Measurements from ENCODE around the gene ALLC.
"Not testable (repeated sequence)": the region's sequence is repeated elsewhere in the genome, so short reads cannot be mapped to it uniquely, and the experiment has no call there.

The ALLC gene

GRCh38 chr2:3626812-3627499 is 31.0 kb upstream of the ALLC start:
- DNase-seq: no peak

DNA sequence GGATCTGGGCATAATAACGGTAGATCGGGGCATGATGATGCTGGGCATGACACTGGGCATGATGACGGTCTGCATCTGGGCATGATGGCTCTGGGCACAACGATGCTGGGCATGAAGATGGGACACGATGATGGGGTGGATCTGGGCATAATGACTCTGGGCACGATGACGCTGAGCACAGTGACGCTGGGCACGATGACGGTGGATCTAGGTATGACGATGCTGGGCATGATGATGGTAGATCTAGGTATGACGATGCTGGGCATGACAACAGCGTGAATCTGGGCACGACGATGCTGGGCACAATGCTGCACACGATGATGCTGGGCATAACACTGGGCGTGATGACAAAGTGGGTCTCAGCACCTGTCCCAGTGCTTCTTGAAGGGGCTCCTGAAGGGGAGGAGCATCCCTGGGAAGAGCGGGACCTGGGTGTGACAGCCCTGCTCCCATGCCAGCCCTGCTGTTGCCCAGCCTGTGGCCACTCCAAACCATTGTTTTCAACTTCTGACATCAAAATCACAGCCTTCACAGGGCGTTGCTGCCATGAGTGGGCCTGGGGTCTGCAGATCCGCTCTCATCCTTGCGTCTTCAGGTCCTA is 30.4 kb upstream of the ALLC start:
- no peak for DNase-seq

DNA sequence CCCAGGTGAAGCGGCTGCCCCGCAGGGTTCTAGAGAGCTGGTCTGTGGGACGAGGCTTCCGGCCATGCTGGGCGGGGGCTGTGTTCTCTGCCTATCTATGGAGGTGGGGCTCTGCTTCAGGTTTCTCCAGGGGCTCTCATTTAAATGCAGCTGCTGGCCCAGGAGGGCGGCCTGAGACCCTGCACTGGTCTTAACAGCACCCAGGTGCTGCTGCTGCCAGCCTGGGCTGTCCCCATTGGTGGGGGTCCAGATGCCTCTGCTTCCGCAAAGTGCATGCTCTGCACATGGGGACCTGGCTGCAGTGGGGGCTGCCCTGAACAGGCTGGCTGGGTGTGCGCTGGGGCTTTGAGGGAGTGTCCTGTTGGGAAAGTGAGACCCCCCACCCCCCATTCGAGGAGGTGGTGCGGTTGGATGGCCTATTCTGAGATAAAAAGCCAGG is 29.7 kb upstream of the ALLC start:
- DNase-seq: no peak

DNA sequence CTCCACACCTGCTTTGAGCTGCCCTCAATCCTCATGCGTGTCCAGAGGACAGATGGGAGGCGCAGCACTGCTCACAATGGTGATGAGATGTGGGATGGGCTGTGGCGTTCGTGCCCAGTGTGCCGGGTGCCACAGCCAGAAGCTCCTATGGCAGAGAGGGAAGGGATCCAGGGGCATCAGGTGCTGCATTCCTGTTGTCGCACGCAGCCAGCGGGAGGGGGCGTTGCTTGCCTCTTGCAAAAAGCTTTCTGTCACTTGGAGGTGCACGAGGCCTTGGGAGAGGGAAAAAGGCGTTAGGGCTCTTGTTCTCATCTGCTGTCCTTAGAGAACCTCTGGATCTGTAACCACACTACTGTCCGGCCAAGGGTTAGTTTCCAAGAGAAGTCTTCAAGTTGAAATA is 29.2 kb upstream of the ALLC start:
- no peak for DNase-seq

- no peak for DNase-seq
These were observed 27.4 kb upstream of the ALLC start for GRCh38 chr2:3630631-3631030.

GRCh38 chr2:3631161-3631850 is 26.7 kb upstream of the ALLC start:
- DNase-seq: no peak

DNA sequence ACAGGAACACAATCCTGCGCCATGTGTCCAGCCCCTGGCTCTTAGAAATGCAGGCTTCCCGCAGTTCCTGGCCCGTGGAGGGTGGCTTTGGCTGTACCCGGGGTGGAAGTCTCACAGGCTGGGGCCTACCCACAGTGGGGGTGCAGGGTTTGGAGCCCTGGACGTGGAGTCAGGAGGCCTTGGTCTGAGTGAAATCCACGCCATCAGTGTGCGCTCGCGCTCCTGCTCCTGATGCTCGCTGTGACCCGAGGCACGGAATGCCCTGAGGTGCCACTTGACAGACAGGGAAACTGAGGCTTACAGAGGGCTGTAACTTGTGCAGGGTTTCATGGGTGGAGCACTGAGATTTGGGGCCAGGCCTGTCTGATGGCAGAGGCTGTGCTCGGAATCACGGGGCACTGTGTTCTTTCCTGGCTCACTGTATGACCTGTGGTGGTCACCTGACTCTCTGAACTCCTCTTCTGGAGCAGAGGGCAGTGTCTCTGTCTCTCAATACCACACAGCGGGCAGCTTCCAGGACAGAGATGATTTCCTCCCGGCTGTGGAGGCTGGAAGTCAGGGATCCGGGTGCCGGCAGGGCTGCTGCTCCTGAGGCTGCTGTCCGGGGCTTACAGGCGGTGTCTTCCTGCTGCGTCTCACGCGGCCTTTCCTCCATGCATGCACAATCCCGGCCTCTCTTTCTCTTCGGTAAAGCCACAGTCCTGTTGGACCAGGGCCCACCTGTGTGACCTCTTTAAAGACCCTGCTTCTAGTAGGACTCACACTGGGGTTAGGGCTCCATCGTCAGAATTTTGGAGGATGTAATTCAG is 25.9 kb upstream of the ALLC start:
- no peak for DNase-seq

GRCh38 chr2:3633089-3633981 is 24.7 kb upstream of the ALLC start:
- no peak for DNase-seq

GRCh38 chr2:3633982-3634595 is 23.9 kb upstream of the ALLC start:
- DNase-seq: no peak

DNA sequence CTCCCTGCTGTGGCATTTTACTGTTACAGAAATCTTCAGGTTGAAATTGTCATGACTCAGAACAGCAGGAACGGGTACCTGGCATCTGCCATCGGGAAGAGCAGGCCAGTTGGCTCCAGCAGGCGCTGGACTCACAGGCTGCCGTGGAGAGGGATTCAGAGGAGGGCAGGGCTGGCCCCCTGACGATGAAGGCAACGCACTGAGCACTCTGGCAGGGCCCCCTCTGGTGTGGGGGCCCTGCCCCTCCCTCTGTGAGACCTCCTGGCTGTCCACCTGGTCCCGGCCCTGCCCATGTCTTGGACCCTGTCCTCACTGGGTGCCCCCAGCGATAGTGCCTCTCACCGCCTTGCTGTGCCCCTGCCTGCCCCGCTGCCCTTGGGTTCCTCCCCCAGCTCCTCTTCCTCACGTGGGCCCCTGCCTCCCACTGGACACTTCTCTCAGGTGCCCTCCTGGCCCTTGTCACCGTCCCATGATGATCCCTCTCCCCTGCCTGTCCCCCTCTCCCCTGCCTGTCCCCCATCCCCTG is 23.3 kb upstream of the ALLC start:
- DNase-seq: no peak

- DNase-seq: no peak
These were observed 22.6 kb upstream of the ALLC start for GRCh38 chr2:3635171-3635974.

- not testable (repeated sequence) for DNase-seq
These were observed 22.0 kb upstream of the ALLC start for GRCh38 chr2:3635975-3636327.

- no peak for DNase-seq
These were observed 21.3 kb upstream of the ALLC start for GRCh38 chr2:3636586-3637310.

GRCh38 chr2:3637311-3637675 is 20.7 kb upstream of the ALLC start:
- DNase-seq: no peak

DNA sequence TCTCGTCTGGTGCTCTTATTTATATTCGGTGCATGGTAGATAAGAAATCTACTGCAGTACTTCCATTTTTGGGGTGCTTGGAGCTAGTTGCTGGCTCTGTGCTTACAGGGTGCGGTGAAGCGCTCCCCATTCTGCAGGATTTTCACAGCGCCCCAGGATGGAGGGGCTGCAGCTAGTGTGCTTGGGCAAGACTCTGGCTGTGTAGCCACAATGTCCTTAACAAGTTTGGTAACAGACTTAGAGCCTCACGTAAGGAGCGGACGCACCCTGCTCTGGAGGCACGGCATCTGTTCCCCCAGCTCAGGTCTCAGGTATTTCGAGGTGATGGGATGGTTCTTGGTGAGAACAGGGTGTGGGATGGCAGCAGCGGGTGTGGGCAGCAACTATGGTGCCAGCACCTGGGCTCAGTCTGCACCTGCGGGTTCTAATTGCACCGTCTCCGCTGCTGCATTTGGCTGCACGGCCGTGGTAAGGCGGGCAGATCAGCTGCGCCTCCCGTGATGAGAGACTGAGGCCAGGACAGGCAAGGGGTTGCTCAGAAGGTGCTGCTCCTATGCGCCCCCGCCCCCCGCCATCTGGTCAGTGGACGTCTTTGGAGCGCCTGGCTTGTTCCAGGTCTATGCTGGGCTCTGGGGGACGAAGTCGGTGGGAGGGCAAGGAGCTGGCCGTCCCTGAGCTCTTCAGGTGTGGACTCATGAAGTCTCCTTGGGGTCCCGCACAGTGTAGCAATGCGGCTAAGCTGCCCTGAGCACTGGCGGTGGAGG is 20.1 kb upstream of the ALLC start:
- DNase-seq: no peak

- DNase-seq: no peak
These were observed 19.6 kb upstream of the ALLC start for GRCh38 chr2:3638456-3638810.

- DNase-seq: no peak
These were observed 18.9 kb upstream of the ALLC start for GRCh38 chr2:3639015-3639630.

DNA sequence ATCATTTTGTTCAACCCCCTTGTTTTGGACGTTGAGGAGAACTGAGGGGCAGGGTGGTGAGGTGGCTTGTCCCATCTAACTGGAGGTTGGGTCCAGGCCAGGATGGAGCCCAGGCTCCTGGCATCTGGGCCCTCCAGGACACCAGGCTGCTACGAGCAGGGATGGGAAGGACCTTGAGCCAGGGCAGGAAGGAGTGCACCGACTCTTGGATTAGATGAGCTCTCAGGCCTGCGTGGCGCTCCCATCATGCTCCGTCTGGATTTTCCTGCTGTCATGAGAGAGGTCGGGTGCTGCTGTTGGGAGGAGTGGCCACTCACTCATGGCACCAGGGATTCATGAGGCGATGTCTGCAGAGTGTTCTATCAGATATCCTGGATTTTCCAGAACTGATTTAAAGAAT is 18.3 kb upstream of the ALLC start:
- no peak for DNase-seq

GRCh38 chr2:3641181-3641580 is 16.8 kb upstream of the ALLC start:
- DNase-seq: no peak

Data from cortex of kidney (tissue), 1 donor.